HG02588 (cell line): Measurements from ENCODE around the gene CNR2.
"Not testable (repeated sequence)": the region's sequence is repeated elsewhere in the genome, so short reads cannot be mapped to it uniquely, and the experiment has no call there.

Experiments
- ATAC-seq: cut with Tn5 transposase; IDR thresholded peaks from one replicate; pipeline ENCODE4 v1.9.1; 2021; ENCODE audit warnings: mild to moderate bottlenecking, moderate library complexity; ENCODE audit not compliant: unreplicated experiment

The CNR2 gene

DNA sequence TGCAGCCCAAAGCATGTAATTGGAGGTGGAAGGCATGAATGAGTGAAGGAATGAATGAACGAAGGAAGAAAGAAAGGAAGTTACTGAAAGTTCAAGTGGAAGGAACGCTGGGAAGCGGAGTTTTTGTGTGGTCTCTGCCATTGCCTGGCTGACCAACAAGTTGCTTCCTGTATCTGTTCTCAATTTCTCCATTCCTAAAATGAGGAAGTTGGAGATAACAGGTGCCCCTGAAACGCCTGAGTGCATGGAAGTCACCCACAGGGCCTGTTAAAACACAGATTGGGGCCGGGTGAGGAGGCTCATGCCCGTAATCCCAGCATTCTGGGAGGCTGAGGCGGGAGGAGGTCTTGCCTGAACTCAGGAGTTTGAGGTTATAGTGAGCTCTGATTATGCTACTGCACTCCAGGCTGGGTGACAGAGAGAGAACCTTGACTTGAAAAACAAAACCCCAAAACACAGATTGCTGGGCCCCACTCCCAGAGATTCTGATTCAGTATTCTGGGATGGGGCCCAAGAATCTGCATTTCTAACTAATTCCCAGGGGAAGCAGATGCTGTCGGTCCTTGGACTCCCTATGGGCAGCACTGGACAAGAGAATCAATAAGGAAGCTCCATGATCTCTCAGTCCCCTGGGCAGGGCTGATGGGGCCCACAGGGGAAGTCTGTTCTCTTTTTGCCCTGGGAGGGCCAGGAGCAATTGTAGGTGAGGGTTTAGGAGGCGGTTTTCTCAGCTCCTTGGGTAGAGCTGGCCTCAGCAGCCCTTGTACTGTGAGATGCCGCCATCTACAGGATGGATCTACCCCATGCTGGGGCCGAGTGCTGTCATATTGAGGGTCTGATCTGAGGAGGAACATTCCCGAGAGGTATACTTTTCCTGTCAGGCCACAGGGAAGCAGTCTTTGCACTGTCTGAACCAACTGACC, 3.3 kb upstream of the CNR2 start:
- ATAC-seq, result no peak

DNA sequence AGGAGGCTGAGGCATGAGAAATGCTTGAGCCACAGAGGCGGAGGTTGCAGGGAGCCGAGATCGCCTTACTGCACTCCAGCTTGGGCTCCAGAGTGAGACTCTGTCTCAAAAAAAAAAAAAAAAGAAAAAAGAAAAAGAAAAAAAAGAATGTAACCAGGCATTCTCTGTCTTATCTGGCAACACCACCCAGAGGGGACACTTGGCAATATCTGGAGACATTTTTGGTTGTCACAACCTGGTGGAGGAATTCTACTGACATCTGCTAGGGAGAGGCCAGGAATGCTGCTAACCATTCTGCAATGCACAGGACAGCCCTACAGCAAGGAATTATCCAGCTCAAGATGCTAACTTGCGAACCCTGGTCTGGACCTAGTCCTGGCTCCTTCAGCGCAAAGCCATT, 2.3 kb upstream of the CNR2 start:
- no peak for ATAC-seq

DNA sequence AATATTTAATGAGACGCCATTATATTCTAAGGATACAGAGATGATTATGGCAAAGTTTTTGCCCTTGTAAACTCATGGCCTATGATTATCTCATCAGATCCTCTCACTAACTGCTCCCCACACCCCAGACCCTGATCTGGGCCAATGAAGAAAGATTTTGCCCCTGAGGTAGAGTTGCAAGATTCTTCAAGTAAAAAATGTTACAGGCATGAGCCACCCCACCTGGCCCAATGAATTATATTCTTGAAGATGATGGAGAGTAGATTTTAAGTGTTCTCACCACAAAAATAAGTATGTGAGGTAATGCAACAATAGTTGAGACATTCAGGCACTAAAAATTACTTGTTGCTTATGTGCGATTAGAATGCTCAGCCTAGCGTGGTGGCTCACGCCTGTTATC, 1.8 kb upstream of the CNR2 start:
- no peak for ATAC-seq

DNA sequence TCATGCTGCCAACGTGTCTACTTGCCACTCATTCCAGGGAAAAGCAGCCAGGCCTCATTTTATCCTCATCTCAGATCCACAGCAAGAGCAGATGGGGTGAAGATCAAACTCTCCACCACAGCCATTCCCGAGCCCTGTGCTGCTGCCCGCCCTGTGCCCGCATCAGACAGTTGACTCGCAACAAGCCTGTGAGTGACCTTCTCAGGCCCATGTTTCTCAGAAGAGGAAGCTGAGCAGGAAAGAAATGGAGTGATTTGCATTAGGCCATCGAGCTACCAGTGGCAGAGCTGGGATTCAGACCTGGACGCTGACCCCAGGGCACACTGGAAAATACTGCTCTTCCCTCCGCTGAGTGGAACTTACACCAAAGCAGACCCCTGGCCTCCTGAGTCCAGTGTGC, 1.2 kb downstream of the CNR2 start:
- no peak for ATAC-seq

DNA sequence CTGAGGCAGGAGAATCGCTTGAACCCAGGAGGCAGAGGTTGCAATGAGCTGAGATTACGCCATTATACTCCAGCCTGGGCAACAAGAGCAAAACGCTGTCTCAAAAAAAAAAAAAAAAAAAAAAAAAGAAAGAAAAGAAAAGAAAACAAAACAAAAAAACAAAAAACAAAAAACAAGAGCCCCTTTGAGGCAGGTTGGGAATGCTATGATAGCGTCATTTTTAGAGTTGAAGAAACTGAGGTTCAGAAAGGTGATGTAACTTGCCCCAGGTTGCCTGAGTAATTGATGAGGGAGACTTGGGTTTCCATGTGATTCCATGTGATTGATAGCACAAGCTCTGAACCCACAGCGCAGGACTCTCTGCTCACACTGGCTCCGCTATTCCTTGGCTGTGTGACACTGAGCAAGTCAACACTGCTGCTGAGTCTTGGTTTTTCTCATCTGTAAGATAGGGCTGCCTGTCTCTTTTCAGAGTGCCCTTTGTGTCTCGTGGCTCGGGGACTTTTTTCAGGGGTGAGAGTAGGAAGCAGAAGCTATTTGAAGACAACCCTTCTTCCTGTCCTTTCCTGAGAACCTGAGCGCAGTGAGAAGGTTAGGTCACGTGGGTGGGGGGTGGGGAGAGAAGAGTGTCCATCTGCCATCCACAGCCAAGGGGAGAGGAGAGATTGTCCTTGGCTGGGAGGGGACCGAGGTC, 2.5 kb downstream of the CNR2 start:
- no peak for ATAC-seq

DNA sequence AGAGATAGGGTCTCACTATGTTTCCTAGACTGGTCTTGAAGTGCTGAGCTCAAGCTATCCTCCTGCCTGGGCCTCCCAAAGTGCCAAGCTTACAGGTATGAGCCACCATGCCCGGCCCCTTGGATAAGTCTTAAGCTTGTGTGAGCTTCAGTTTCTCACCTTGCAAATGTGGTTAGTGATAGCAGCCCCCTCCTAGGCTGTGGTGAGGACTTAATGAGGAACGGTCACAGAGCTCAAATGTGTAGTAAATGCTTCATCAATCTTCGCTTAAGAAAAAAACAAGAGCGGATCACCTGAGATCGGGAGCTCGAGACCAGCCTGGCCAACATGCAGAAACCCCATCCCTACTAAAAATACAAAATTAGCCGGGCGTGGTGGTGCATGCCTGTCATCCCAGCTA, 3.0 kb downstream of the CNR2 start:
- ATAC-seq, result no peak

DNA sequence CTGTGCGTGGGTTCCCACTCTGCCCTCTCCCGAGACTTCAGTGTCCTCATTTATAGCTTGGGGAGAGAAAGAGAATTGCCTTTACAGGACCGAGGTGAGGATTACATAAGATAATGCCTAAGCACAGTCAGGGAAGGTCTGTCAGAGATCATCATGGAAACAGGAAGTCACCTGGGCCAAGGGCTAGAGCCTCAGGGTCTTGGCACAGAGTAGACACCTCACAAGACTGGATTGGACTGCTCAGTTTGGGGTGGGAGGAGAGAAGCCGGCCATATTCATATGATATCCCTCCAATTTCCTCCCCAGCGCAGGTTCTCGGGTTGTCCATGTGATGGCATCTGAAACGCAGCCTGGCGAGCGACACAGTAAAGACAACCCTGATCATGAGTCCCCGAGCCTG, 3.8 kb downstream of the CNR2 start:
- no peak for ATAC-seq

DNA sequence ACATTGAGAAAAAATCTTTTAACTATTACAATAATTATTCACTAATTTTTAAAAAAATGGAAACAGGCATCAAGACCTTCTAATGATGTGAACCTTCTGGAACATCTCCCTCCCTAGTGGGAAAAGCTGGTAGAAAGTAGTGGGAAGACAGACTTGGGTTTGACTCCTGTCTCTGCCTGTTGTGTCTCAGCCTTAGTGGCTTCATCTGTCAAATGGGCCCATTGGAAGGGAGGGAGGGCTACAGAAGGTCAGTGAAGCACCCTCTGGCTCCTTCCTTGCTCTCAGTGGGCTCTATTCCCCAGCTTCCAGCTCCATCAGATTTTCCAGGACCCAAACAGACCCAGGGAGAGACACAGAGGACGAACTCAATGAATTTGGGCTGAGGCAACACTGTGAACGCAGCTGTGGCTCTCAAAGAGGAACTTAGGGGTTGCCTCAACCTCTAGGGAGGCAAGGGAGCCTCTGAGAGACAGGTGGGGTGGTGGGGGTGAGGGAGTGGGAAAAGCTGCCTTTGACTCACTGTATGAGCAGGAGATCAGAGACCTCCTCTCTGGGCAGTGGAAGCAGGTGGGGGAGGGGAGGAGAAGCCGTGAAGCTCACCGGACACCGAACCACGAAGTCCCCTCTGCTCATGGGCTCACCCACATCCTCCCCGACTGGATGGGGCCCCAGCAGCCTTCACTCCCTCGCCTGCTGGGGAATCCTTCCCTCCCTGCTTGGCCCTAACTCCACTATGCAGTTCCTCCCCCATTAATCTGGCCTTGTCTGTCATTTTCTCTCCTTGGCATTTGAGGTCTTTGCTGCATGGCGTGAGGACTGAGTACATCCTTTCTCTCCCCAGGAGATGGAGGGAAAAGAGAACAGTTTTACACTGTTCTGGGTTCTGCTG, 4.5 kb downstream of the CNR2 start:
- no peak for ATAC-seq

DNA sequence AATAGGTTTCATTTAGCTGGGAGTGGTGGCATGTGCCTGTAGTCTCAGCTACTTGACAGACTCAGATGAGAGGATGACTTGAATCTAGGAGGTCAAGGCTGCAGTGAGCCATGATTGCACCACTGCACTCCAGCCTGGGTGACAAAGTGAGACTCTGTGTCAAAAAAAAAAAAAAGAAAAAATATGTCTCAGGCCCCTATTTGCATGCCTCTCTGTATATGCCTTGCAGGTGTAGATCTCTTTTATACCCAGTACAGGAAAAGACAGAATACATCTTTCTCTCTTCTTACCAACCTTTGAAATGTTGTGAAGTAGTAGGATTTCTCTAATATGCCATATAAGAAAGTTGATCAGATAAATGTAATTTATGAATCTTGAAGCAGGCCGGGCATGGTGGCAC, 6.4 kb downstream of the CNR2 start:
- ATAC-seq, result no peak

DNA sequence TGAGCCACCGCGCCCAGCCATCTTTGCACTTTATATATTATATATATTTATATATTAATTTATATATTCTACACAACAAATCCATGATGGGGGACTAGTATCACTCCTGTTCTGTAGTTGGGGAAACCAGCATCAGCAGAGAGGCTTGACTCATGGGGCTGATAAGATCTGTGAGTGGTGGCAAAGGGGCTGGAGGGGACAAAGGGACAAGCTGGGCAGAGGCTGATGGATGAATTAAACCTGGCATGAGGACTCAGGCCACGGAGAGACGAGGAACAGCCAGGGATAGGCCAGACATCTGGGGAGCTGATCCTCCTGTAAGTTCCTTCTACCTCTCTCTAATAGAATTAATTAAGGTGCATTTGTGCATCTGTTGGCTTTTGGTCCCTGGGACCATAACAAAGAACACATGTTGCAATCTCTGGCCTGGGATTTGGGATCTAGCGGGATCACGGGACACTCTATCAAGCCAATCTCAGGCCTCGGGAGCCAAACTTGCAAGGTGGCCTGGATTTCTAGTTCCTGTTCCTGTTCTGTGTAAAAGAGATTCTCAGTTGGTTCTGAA, 7.6 kb downstream of the CNR2 start:
- ATAC-seq, result no peak

DNA sequence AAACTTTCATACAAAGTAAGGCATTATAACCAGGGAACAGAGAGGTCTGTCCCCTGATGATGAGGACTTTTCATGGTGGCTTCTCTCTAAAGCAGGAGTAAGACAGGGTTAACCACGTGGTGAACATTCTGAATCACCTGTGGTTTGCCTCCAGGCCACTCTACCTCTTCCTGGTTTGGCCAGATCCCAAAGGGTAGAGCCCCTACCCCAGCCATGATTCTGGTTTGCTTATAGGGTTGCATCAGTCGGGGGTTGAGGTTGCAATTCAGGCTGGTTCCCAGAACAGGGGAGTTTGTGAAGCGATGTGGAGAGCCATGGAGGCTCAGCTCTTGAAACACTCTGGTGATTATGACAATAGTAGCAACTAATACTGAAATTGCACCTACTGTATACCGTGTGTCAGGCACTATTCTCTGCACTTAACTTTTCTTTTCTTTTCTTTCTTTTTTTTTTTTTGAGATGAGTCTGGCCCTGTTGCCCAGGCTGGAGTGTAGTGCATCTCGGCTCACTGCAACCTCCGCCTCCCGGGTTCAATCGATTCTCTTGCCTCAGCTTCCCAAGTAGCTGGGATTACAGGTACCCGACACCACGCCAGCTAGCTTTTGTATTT, 8.3 kb downstream of the CNR2 start:
- ATAC-seq, result no peak

DNA sequence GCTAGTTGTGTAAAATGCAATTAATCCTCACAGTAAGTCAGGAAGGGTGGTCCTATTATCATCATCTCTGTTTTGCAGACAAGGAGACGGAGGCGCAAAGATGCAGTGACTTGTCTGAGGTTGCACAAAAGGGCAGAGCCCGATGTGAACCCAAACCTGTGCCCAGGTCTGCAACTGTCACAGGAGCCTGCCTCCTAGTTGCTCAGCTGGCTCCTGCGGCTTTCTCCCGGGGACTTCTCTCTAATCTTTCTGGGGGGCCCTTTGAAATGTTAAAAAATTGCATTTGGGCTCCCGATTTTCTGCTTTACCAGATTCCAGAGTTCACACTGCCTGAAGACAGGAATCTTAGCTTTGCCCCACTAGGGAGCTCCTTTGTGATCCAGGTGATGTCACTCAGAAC, 9.4 kb downstream of the CNR2 start:
- ATAC-seq, result no peak

DNA sequence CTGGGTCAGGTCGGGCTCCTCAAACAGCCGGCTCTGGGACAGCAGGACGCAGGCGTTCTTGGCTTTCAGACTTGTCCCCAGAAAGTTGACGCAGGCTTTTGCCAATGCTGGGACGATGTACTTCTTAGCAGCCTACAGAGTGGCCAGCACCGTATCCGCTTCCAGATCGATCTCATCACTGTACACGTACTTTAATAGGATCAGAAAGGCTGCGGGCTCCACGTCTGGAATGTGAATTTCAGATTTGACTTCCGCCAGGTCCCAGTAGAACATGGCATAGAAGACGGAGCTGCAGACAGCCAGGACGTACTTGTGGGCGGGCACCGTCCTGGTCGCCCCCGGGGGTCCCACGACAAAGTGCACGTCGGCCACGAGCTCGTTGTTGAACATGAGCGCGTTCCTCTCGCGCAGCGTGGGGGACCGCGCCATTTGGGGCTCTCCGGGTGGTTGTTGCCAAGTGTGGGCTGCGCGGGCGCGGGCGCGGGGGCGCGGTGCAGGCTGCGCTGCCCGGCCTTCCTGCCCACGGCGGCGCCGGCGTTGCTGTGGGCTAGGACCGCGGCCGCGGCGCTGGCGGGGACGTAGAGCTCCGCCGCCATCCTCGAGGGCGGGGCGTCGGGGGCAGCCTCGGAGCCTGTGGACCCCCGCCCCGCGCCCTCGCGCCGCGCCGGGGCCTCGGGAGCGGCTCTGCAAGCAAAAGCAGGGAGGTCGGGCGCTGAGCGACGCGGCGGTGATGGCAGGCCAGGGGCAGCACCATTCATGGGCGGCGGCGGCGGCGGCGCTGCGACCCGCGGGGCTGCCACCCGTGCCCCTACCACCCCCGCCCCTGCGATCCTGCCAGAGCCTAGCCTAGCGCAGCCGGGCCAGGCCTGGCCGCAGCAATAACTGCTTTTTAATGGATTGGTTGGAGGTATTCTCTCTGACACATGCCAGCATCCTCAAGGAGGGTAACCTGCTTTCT, 10.6 kb downstream of the CNR2 start:
- no peak for ATAC-seq

DNA sequence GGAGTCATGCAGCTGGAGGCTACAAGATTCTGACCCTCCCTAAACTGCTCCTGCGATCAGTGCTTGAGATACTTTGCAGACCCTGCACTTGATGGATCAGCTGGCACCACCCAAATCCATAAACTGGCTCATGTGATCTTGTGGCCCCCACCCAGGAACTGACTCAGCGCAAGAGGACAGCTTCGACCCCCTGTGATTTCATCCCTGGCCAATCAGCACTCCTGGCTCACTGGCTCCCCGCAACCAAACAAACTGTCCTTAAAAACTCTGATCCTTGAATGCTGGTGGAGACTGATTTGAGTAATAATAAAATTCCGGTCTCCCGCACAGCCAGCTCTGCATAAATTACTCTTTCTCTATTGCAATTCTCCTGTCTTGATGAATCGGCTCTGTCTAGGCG, 13.1 kb downstream of the CNR2 start:
- not testable (repeated sequence) for ATAC-seq

DNA sequence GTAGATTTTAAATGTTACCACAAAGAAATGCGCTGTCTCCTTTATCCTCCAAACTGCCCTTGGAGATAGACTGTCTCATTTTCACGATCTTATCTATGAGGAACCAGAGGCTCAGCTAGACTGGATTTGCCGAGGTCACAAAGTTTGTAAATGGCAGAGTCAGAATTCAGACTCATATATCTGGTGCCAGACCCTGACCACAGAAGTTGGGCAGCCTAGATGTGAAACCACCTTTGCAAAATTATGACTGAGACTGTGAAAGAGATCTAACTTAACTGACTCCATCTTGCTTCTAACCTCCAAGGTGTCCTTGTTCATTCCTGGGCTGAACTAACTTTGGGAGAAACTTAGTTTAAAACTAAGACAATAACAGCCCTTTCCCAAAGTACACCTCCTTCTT, 14.1 kb downstream of the CNR2 start:
- no peak for ATAC-seq

DNA sequence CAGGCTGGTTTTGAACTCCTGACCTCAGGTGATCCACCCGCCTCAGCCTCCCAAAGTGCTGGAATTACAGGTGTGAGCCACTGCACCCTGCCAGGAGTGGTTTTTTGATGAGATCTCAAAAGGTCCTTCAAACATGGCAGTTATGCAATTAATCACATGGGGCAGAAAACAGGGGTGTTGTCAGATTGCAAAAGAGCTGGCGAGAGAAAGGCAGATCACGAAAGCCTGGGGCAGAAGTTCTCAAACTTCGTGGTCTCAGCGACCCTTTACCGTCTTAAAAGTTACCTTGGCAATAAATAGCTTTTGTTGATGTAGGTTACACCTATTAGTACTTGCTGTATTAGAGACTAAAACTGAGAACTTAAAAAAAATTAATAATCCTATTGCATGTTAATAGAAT, 16.1 kb downstream of the CNR2 start:
- ATAC-seq, result no peak

DNA sequence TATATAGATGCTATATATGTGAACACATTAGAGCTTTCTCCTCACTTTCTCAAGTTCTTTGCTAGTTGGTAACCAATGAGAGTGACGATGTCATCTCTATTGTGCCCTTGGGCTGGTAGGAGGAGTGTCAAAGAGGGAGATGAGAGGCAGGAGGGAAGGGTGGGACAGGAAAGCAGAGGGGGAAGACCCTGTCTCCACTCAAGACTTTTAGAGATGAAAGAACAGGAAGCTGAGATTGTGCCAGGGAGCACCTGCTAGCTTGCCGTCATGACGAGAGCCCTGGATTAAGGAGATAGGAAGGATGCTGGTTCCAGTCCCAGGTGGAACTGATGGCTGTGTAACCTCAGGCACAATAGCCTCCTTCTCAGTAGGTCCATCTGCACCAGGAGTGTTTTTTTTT, 16.7 kb downstream of the CNR2 start:
- ATAC-seq, result no peak

DNA sequence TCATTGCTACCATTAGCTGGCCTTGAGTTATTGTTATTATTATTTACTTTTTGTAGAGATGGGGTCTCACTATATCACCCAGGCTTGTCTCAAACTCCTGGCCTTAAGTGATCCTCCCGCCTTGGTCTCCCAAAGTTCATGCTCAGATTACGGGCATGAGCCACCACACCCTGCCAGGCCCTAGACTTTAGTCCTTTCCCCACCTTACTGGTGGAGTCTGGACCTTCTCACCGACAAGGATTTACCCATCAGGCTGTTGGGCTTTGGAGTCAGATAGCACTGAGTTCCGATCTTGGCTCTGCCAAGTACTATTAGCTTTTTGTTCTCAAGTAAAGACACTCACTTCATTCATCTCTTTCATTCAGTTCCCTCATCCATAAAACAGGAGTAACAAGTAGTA, 17.2 kb downstream of the CNR2 start:
- ATAC-seq, result no peak

DNA sequence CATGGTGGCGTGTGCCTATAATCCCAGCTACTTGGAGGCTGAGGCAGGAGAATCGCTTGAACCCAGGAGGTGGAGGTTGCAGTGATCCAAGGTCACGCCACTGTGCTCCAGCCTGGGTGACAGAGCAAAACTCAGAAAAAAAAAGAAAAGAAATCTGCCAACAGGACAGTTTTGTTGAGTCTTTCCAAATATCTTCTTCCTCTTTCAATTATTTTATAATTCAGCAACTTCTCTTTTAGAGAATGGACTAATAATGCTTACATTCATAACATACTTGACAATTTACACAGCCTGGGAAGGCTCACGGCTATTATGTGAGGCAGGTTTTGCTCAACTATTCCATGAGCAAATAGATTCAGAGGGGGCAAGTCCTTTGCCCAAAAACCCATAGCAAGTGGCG, 18.1 kb downstream of the CNR2 start:
- ATAC-seq, result no peak

DNA sequence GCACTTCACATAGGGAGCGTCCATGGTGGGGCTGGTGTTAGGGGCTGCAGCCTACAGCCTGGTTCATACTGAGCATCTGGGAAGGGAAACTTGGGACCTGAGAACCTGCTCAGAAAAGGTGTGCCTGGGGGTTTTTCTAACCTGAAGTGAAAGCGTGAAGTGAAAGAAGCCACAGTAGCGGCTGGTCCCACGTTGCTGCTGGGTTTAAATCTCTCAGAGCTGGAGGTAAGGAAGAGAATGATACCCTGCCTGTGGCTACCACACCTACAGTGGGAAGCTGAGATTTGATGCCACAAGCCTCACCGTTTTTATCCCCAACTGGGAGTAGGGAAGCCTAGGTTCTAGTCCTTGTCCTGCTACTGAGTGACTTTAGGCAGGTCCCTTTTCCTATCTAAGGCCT, 24.1 kb downstream of the CNR2 start:
- ATAC-seq, result no peak
